NCI-H82 treated with DMSO at 0.1 percent for 48 hours (cell line): ENCODE results near the gene ANXA5.

ENCODE experiments used
- DNase-seq: peaks from one replicate; lab custom pipeline; 2025; ENCODE audit not compliant: unreplicated experiment; lab: John Stamatoyannopoulos, UW

The ANXA5 gene

GRCh38 chr4:121648516-121648915 lies 48.3 kb downstream of the ANXA5 start:
- no peak for DNase-seq

DNA sequence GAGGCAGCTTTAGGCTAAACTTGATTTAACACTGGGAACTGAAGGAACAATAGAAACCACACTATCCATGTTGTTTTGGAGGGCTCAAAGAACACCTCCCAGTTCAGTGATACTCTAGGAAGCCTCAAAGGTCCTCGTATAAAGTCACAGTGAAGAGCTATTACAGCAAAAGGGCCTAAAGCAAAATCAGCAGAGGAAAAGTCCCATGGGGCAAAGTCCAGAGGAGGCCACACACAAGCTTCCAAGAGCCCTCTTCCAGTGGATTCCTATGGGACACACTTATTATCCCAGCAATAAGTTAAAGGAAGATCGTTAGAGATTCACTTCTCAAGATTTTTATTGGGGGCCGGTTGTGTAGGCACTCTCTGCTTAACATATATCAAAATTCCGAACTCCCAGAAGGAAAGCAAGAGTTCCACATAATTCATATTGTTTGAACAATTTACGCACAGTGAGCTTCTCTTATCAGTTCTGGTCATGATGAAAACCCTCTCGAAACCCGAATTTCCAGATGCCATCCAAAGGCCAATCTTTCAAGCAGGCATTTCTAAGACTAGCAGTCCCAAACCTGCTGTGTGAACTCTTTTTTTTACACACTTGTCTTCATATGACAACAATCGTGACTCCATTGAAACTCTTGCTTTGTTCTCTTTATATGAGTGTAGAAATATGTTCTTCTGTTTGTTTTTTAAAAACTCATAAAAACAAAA lies 53.7 kb downstream of the ANXA5 start:
- DNase-seq = no peak

- DNase-seq = no peak
Measured at GRCh38 chr4:121642292-121642691, 54.5 kb downstream of the ANXA5 start.

GRCh38 chr4:121633653-121634052 lies 63.1 kb downstream of the ANXA5 start:
- DNase-seq = no peak

DNA sequence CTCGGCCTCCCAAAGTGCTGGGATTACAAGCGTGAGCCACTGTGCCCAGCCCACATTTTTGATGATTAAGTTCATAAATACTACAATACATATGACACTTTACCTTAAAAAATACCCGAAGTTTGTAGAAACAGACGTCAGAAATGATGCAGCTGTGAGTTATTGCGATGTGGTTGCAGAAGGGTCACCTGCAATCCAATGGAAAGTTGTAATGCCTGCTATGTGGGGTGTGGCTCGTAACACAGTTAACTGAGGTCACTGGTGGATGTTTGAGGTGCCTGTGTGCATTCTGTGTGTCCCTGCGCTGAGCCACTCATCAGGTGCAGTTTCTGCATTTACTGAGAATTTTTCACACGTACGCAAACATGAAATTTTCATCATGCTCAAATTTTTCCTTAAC lies 64.1 kb downstream of the ANXA5 start:
- no peak for DNase-seq
